ENCODE data around the gene LRRC59. TPM values are rescaled to one million over a fixed set of nuclear protein-coding genes. Genes with fewer than 3 reads are reported as not detected.

Gene LRRC59
- total and polyA plus RNA-seq, 2 of the 13 experiments (the other 11 are each of a cell fraction or from before 2014, with no cell fraction given): 87.3 to 222 TPM

GRCh38 chr17:50397111-50397918 is at the start of gene LRRC59 (continued):
- TF ChIP-seq KDM2A (CRISPR knock-in tag; IDR thresholded peaks at IDR 0.05; ENCODE audit: borderline replicate concordance, low read depth) (peak; percentile 100), MTERF4 (CRISPR knock-in tag; IDR thresholded peaks at IDR 0.05) (peak; percentile 99), ZNF24 (IDR thresholded peaks at IDR 0.05) (peak; percentile 22; the same call in 1 of the 2 replicates), FOXK2 (IDR thresholded peaks at IDR 0.05) (no peak), KIAA2018 (CRISPR knock-in tag; IDR thresholded peaks at IDR 0.05; ENCODE audit: borderline replicate concordance) (peak; percentile 83; the same call in 1 of the 2 replicates), BRD4 (CRISPR knock-in tag; IDR thresholded peaks at IDR 0.05) (peak; percentile 99), KLF9 (CRISPR knock-in tag; IDR thresholded peaks at IDR 0.05; ENCODE audit: low read depth) (peak; percentile 89; the same call in 1 of the 2 replicates), PATZ1 (CRISPR knock-in tag; IDR thresholded peaks at IDR 0.05) (peak; percentile 82), NR2F1 (CRISPR knock-in tag; IDR thresholded peaks at IDR 0.05) (peak in 1 of 2 experiments; percentile 26; a peak in 1 of 4 replicates), ZNF850 (CRISPR knock-in tag; conservative IDR thresholded peaks at IDR 0.05) (no peak), ZNF234 (CRISPR knock-in tag; conservative IDR thresholded peaks at IDR 0.05) (peak; percentile 89; the same call in 1 of the 2 replicates)

All from HepG2 (cell line).